ENCODE results near the gene TUT1.
"Not testable (repeated sequence)": the region's sequence is repeated elsewhere in the genome, so short reads cannot be mapped to it uniquely, and the experiment has no call there.

The TUT1 gene

DNA sequence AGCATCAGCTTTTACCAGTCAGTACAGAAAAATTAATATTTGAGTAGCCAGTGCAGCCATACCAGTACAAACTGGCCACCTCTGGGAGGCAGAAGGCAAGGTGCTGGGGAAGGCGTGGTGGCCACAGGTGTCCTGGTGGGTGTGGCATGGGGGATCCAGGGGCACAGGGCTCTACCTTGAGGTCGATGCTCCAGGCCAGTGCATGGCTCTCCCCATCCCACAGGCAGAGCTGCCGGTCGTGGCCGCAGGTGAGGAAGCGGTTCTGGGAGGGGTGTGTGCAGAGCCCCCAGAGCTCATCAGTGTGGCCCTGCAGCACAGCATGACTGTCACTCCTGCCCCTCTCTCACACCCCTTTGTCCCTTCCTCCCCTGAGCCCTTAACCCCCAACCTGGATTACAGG, 14.1 kb upstream of the TUT1 start:
- DNase-seq (ENCODE audit: low read depth): no peak
- no peak overlapping the region for H3K4me3 ChIP-seq (ENCODE audit: low read depth, low read length)

DNA sequence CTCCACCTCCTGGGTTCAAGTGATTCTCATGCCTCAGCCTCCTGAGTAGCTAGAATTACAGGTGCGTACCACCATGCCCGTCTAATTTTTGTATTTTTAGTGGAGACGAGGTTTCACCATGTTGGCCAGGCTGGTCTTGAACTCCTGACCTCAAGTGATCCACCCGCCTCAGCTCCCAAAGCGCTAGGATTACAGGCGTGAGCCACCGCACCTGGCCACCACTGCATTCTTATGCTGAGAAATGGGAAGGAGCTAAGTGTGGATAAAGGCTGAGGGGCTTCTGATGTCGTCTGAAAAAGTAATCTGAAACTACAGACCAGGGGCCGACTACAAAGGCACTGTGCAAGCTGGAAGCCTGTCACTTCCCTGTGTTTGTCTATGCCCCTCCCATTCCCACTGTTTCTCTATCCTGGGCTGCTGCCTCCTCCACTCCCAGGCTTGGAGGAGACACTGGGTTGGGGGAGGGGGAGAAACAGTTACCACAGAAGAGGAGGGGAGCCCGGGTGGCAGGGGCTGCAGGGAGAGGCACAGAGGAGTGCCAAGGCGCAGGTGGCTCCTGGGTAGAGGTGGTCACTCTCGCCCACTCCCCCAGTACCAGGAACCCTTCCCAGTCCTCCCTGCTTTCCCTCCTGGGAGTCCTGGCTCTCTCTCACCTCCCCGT, 13.3 kb upstream of the TUT1 start:
- DNase-seq (ENCODE audit: low read depth): no peak
- H3K4me3 ChIP-seq (ENCODE audit: low read depth, low read length): no peak overlapping the region

DNA sequence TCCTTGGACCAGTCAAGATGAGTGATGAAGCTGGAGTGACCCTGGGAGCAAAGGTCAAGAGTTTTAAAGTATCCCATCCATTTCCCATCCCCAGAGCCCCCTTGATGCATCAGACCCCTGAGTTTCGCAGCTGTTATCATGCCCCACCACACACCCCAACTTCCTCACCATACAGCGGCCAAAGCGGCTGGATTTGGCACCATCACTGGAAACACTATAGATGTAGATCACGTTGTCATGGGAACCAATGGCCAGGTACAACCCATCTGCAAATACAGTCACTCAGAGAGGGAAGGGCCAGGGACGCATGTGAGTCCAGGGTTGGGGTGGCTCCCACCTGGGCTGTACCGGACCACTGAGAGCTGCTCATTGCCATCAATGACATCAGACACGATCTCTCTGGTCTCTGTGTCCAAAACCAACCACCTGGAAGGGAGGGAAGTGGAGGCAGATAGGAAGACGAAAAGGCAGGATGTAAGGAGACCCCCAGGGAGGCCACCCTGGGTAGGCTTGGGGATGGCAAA, 12.5 kb upstream of the TUT1 start:
- no peak overlapping the region for H3K4me3 ChIP-seq (ENCODE audit: low read depth, low read length)
- no peak for DNase-seq (ENCODE audit: low read depth)

DNA sequence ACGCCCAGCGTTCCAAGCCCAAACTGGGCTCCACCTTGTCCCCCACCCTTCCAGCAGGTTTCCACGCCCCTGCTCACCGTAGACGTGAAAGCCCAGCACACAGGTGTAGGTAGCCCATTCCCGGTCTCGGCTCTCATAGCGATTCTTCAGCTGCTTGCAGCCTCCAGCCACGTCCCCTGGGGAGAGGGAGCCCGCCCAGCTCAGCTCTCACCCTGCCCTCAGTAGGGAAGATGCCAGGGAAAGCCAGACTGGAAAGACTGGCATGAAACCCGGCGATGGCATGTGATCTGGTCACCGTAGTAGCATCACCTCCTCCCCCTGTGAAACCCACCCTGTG, 11.7 kb upstream of the TUT1 start:
- DNase-seq (ENCODE audit: low read depth): no peak
- H3K4me3 ChIP-seq (ENCODE audit: low read depth, low read length): peak overlapping the region; percentile 96

DNA sequence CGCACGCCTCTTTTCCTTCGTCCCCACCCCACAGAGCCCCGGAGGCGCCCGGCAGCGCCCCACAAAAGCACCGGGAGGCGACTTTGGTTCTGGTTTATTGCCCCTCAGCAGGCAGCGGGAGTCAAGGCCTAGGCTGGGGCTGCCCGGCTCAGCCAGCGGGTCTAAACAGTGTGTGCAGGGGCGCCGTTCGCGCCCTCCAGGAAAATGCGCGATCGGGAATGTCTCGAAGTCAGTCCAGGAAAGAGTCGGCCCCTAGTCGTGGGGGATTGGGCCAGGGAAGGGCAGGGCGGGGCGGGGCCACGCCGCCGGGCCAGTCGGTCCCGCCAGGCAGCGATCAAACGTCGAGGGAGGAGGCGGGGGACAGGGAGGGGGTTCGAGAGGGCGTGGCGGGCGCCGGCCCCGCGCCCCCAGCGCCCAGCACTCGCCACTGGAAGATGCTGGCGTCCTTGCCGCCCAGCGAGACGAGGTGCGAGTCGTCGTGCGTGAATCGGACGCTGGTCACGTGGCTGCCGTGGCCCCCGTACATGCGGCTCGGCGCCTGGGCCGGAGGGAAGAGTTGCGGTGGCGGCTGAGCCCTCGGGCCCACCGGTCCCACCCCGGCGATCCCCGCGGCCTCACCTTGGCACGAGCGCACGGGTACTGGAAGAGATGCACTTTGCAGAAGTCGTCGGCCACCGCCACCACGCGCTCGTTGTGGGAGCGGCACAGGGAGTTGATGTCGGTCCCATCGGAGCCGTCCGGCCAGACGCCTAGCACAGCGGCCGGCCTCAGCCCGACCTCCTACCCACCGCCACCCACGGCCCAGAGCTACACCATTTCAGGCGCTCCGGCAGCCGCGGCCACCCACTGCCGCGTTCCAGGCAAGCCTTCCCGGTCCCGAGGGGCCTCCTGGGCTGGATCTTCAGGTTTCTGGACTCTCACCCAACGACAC, 11.1 kb upstream of the TUT1 start:
- DNase-seq (ENCODE audit: low read depth): no peak
- peak overlapping the region; percentile 96 for H3K4me3 ChIP-seq (ENCODE audit: low read depth, low read length)

DNA sequence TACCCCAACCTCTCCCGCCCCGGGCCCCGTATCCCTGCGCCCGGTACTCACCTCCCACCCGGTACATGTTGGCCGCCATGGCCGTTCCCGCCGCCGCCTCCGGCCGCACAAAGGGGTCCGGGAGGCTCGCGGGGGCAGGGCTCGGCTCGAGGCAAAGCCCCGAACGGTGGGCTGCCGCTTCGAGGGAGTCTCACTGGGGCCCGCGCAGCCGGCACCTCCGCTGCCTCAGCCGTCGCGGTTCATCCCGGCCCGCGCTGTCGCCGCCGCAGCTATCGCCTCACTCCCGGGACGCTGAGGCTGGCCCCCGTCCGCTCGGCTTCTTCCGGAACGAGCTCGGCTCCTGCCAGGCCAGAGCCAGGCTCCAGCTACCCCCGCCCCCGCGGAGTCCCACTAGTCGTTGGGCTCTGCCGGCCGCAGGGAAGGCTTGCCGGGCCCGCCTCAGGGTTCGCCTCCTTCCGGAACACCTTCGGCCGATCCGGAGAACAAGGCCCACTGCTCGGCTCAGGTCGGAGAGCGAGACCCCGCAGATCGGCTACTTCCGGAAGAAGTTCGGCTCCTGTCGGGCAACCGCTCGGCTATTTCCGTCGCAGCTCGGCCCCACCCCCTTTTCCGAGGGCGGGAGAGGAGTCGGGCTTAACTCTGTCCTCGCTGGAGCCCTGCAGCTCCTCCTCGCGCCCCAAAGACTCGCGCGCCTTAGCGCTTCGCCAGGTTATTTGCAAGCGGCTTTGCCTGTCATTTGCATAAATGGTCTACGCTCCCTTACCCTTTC, 10.2 kb upstream of the TUT1 start, which contains the start of gene MTA2:
Gene MTA2 (minus strand): TSS at position 494 of the 769 bp plus-strand sequence. CDS start 415 bp downstream, at position 79.
- peak within 1 kb of the TSS; percentile 96 for H3K4me3 ChIP-seq (ENCODE audit: low read depth, low read length)
- DNase-seq (ENCODE audit: low read depth): peak; percentile 89

DNA sequence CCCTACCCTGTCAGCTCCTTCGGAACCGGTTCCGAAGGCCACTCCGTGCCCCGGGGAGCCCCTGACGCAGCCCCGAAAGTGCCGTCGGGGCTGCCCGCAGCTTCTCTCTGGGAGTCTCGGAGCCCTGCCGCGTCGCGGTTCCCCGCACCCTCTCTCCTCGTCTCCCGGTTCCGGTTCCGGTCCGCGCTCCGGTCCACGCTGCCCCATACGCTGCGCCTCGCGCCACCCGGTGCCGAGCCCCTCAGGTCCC, 9.7 kb upstream of the TUT1 start:
- DNase-seq (ENCODE audit: low read depth): no peak
- H3K4me3 ChIP-seq (ENCODE audit: low read depth, low read length): peak overlapping the region; percentile 96

DNA sequence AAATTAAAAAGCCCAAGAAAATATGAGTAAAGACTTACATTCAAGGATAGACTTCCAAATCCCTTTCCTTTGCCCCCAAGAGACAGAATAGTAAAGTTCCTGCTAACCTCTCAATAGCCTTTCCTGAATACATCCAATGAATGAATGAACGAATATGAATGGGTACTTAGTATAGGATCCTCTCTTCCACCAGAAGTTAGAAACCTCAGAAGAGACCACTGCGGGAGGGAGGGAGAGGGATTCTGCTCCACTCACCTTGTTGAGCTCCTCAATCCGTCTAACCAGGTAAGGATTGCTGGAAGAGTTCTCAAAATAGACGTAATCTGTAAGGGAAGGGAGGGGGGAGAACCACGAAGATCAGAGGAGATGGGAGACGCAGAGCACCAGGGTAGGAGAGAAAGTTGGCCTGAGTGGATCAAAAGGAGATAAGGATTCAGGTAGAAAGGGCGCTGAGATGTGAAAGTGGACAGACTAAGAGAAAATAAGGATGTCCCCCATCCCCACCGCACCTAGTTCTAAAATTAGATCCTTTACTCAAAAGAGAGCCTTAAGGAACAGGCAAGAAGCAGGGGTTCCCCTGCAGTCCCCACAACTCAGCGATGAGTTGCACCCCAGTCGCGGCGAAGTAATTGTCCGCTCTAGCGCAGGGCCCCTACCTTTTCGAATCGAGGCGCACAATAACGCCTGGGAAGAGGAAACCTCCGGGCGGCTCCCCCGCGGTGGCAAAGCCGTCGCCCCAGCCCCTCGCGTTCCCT, 9.2 kb upstream of the TUT1 start:
- peak overlapping the region; percentile 96 for H3K4me3 ChIP-seq (ENCODE audit: low read depth, low read length)
- no peak for DNase-seq (ENCODE audit: low read depth)

DNA sequence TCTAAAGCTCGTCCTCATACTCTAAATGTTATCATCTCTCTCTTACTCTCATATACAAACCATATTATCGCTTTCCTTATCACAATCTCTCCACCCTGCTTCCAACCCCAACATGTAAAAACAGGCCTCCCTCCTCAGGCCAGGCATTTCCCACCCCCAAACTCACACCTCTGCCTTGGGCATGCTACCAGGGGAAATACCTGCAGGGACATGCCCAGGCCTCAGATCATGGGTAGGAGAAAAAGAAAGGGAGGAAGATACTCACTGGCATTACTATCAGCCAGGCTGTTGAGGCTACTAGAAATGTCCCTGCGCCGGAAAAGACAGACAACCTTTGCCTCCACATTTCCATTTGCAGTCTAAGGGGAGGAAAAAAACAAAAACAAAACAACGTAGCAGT, 8.6 kb upstream of the TUT1 start:
- H3K4me3 ChIP-seq (ENCODE audit: low read depth, low read length): peak overlapping the region; percentile 96
- DNase-seq (ENCODE audit: low read depth): no peak

DNA sequence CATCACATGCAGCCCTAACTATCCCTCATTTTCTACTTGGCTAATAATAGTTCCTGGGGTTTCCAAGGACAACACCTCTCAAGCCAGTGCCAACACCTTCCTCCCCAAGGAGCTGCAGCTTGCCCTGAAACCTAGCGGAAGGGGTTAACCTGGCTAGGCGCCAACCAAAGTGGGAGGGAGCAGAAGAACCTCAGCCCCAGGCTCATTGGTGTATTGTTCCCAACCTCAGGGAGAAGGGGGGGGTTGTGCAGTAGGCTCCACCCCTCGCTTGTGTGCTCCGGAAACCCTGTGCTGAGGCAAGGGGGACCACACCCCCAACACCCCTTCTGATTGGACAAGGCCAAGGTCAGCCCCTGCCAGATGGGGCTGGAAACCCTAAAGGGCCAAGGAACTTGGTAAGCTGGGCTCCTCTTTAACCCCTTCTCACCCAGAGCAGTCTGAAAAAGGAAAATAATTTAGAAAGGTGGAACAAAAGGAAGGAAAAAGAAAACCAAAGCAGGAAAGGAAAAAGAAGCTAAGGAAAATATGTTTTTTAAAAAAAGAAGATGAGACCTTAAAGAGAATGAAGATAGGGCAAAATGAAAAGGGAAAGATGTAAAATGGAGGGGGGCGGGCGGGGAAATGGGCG, 7.9 kb upstream of the TUT1 start:
- H3K4me3 ChIP-seq (ENCODE audit: low read depth, low read length): peak overlapping the region; percentile 96

DNA sequence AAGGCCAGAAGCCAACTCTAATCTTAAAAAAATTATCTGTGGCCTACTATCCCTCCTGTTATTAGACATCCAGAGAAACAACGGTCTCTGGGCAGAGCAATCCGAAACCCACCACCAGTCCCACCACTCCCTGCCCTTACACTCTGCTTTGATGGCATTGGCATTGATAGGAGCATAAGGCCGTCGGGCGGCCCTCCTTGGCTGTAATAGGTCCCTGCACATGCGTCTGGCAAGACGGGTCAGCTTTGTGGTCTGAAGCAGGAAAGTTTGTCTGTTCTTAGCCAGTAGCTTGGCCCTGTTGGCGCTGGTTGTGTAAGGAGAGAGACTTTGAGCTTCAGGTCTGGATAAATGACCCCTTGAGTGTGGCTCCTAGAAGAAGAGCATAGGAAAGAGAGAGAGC, 3.8 kb upstream of the TUT1 start:
- no peak for DNase-seq (ENCODE audit: low read depth)

More for the DNA sequence above, 7.9 kb upstream of the TUT1 start:
- peak; percentile 98 for DNase-seq (ENCODE audit: low read depth)

DNA sequence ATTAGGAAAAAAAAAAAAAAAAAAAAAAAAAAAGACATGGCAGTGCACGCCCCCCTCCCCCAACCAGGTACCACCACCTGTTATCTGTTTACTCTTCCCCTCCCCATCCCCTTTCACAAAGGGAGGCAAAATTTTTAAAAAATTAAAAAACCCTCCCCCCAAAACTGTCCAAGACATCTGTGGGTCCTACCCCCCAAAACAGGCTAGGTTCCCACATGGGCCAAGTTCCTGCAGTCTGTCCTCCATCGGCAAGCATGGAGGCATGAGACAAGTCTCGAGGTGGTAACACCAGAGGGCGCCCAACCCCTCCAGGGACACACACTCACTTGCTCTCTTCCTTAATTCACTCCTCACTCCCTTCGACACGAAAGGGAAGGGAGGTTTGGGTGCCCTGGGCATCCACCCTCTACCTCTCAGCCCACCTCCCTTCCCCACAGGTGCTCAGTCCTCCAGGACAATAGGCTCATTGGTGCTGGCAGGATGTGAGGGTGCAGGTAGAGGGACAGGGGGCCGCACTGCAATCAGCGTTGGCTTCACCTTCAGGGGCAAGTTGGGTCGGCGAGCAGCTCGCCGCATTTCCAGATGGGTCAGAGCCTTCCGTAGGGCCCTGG, 2.2 kb upstream of the TUT1 start:
- DNase-seq (ENCODE audit: low read depth): no peak
- no peak overlapping the region for H3K4me3 ChIP-seq (ENCODE audit: low read depth, low read length)

More for the DNA sequence above, 3.8 kb upstream of the TUT1 start:
- no peak overlapping the region for H3K4me3 ChIP-seq (ENCODE audit: low read depth, low read length)

DNA sequence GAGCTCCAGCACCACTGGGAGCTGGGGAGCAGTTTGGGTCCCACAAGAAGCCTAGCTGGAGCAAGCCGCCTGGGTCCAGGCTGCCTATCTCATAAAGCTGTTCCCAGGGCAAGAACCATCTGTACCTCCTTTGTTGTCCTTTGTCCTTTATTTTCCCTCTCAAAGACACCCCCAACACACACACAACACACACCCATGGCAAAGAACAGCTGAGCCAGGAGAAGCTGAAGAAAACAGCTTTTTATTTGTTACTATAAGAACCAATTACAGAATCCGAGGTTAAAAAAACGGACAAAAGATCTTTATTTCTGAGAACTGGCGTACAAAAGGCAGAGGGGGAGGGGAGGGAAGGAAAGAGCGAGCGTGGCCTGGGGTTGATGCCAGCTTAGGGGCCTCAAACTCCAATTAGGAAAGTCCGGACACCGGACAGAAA, 1.7 kb upstream of the TUT1 start:
- no peak overlapping the region for H3K4me3 ChIP-seq (ENCODE audit: low read depth, low read length)
- DNase-seq (ENCODE audit: low read depth): no peak

DNA sequence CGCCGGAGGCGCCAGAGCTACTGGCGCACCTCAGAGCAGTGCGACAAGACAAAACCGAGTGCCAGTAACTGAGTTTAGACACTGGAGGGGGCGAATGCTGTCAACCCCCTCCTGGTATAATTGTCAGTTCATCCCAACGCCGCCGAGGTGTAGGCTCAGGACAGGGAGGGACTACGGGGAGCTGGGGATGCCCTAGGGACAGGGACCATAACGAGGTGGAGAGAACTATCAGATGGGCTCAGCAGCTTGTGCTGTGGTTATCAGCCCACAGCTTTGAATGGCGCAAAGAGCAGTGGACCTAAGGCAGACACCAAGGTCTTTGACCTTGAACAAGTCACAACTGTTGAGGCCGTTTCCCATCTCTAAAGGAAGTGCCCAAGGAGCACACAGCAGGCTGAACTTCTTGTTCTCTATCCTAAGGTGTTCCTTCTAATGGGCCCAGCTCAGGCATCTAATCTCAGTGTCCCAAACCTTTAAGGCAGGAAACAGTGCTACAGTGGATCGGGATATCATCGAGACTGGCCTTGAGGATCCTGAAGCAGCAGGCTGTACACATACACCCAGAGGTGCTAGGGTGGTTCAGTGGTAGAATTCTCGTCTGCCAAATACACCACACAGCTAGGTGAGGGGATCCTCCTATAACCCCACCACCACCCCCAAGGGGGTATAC, 958 bp upstream of the TUT1 start:
- DNase-seq (ENCODE audit: low read depth): no peak
- peak overlapping the region; percentile 95 for H3K4me3 ChIP-seq (ENCODE audit: low read depth, low read length)

DNA sequence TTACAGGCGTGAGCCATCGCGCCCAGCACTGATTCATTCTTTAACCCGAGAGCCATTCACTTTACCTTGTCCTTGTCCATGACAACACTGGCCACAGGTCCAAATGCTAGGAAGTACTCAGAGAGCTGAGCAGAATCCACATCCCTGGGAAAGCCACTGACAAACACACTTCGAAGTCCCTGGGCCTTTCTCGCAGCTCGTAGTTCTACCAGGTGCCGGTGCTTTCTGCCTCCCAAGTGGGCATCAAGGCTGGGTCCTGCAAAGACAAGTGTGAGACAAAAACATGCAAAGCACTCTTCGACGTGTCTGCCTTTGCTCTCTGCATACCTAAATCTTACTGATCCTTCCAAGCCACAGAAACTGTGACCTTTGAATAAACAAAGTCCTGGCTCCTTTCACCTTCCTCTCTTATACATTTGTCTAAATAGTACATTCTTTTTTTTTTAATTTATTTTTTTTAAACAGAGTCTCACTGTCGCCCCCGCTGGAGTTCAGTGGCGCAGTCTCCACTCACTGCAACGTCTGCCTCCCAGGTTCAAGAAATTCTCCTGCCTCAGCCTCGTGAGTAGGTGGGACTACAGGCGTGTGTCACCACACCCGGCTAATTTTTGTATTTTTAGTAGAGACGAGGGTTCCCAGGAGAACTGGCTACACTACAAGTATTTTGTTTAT, 2.2 kb downstream of the TUT1 start:
- no peak for DNase-seq (ENCODE audit: low read depth)
- no peak overlapping the region for H3K4me3 ChIP-seq (ENCODE audit: low read depth, low read length)

DNA sequence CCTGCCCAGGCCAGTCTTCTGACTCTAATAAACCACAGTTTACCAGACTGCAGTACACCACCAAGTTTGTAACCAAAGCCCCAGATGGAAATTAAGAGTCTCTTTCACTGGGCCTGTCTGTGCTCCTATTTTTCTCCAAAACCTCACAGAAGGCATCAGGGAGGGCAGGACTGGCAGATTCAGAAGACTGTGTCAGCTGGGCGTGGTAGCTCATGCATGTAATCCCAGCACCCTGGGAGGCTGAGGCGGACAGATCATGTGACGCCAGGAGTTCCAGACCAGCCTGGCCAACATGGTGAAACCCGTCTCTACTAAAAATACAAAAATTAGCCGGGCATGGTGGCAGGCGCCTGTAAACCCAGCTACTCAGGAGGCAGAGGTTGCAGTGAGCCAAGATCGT, 6.0 kb downstream of the TUT1 start:
- not testable (repeated sequence) for H3K4me3 ChIP-seq (ENCODE audit: low read depth, low read length); DNase-seq (ENCODE audit: low read depth)

DNA sequence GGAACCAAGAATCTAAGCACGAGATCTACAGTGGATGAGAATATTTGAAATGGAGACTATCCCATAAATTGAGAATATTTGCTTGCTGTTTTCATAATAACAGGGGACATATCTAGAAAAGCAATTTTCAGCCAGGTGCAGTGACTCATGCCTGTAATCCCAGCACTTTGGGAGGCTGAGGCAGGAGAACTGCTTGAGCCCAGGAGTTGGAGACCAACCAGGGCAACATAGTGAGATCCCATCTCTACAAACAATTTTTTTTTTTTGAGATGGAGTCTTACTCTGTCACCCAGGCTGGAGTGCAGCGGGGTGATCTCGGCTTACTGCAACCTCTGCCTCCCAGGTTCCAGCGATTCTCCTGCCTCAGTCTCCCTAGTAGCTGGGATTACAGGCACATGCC, 9.6 kb downstream of the TUT1 start:
- not testable (repeated sequence) for H3K4me3 ChIP-seq (ENCODE audit: low read depth, low read length); DNase-seq (ENCODE audit: low read depth)
